GM06990 (cell line): ENCODE measurements around the gene GPR31.

Source experiments
- DNase-seq: peaks from one replicate; pipeline ENCODE4 v3.0.0-alpha.2; 2011; ENCODE audit not compliant: insufficient read length; ENCODE audit errors: extremely low read depth
- H3K27me3 ChIP-seq: replicated peaks from 2 replicates; pipeline ENCODE4 v1.6.0; 2011; ENCODE audit warnings: low read length; ENCODE audit not compliant: control insufficient read depth, insufficient read depth
- H3K36me3 ChIP-seq: 2 replicates; pipeline ENCODE4 v1.5.1; 2011; ENCODE audit warnings: low read length; ENCODE audit not compliant: control insufficient read depth, insufficient read depth
- H3K4me3 ChIP-seq: replicated peaks from 2 replicates; pipeline ENCODE4 v1.5.1; 2011; ENCODE audit warnings: low read depth, mild to moderate bottlenecking, control low read depth, low read length
- CTCF ChIP-seq: IDR thresholded peaks from 2 replicates; pipeline ENCODE4 v1.5.1; 2011; ENCODE audit warnings: low read length, control low read depth, mild to moderate bottlenecking, inconsistent platforms; ENCODE audit not compliant: insufficient read depth, poor library complexity, severe bottlenecking

GPR31 gene

GRCh38 chr6:167111597-167111996 is 46.2 kb downstream of the GPR31 start:
- no peak overlapping the region for H3K4me3 ChIP-seq
- TF ChIP-seq CTCF: no peak

GRCh38 chr6:167109651-167110050 is 48.1 kb downstream of the GPR31 start:
- TF ChIP-seq CTCF: no peak
- DNase-seq: no peak

More at GRCh38 chr6:167111597-167111996, 46.2 kb downstream of the GPR31 start:
- Histone ChIP-seq H3K36me3 (no peaks in the 10 kb centered on the region), H3K27me3 (no peaks in the 10 kb centered on the region)
- no peak for DNase-seq

GRCh38 chr6:167108278-167108677 is 49.5 kb downstream of the GPR31 start:
- Histone ChIP-seq H3K27me3 (no peaks in the 10 kb centered on the region), H3K36me3 (no peaks in the 10 kb centered on the region), H3K4me3 (no peak overlapping the region)
- no peak for DNase-seq
- no peak for TF ChIP-seq CTCF

More at GRCh38 chr6:167109651-167110050, 48.1 kb downstream of the GPR31 start:
- H3K27me3 ChIP-seq: no peaks in the 10 kb centered on the region
- H3K36me3 ChIP-seq: no peaks in the 10 kb centered on the region
- no peak overlapping the region for H3K4me3 ChIP-seq

GRCh38 chr6:167107787-167108186 is 50.0 kb downstream of the GPR31 start:
- H3K4me3 ChIP-seq: no peak overlapping the region
- no peak for DNase-seq
- H3K27me3 ChIP-seq: no peaks in the 10 kb centered on the region
- no peak for TF ChIP-seq CTCF
- H3K36me3 ChIP-seq: no peaks in the 10 kb centered on the region

- TF ChIP-seq CTCF: no peak
- H3K4me3 ChIP-seq: no peak overlapping the region
- H3K36me3 ChIP-seq: no peaks in the 10 kb centered on the region
- DNase-seq: no peak
- H3K27me3 ChIP-seq: no peaks in the 10 kb centered on the region
Observed at GRCh38 chr6:167106406-167106805, 51.4 kb downstream of the GPR31 start.
